ENCODE measurements around the gene FUBP3.

- TF ChIP-seq, protein P1, sequence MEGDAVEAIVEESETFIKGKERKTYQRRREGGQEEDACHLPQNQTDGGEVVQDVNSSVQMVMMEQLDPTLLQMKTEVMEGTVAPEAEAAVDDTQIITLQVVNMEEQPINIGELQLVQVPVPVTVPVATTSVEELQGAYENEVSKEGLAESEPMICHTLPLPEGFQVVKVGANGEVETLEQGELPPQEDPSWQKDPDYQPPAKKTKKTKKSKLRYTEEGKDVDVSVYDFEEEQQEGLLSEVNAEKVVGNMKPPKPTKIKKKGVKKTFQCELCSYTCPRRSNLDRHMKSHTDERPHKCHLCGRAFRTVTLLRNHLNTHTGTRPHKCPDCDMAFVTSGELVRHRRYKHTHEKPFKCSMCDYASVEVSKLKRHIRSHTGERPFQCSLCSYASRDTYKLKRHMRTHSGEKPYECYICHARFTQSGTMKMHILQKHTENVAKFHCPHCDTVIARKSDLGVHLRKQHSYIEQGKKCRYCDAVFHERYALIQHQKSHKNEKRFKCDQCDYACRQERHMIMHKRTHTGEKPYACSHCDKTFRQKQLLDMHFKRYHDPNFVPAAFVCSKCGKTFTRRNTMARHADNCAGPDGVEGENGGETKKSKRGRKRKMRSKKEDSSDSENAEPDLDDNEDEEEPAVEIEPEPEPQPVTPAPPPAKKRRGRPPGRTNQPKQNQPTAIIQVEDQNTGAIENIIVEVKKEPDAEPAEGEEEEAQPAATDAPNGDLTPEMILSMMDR (IDR thresholded peaks at IDR 0.05; ENCODE audit: low read depth, low read length, poor library complexity, severe bottlenecking), result no peak
- no peak for TF ChIP-seq EZH2phosphoT487 (IDR thresholded peaks at IDR 0.05; ENCODE audit: borderline replicate concordance, low read length)
These were observed 54.9 kb downstream of the FUBP3 start for GRCh38 chr9:130634191-130634768.

Measured in DOHH2 (cell line).